ENCODE measurements around the gene ENOX1. TPM values are rescaled to one million over a fixed set of nuclear protein-coding genes. Genes with fewer than 3 reads are reported as not detected.

ENOX1 gene
- total and polyA plus RNA-seq, 2 of the 13 experiments (the other 11 are each of a cell fraction or from before 2014, with no cell fraction given) = not detected

DNA sequence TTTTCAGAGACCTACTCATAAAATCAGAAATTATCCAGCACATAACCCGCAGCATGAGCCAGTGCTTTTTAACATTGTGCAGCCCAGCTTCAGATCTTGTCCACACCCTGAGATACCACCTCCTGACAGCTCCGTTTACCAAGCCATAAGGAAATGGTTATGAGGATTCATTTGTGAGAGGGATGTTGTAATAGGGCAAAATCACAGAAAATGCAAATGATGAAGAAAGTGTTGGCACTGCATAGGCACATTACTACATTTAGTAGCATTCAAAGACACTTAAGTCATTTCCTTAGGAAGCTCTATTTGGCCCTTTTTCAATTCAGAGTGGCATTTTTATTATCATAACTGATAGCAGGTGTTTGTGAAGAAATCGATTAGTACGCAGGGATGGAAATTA lies 485.9 kb downstream of the ENOX1 start:
- Histone ChIP-seq H3K4me3 (replicated peaks in 1 of 3; ENCODE audit: insufficient read depth in 1 of 3, low read depth in 2 of 3, low read length in 3 of 3) (no peak overlapping the region), H3K4me1 (ENCODE audit: insufficient read depth, low read length) (no peaks in the 10 kb centered on the region), H3K79me2 (ENCODE audit: insufficient read depth, low read length) (no peaks in the 10 kb centered on the region), H2AFZ (ENCODE audit: low read length) (no peak overlapping the region), H3K27ac (ENCODE audit: extremely low read length, insufficient read depth, low read length) (no peak overlapping the region), H3K36me3 (replicated peaks in 1 of 2; ENCODE audit: control insufficient read depth in 1 of 2, insufficient read depth in 2 of 2, low read length in 2 of 2) (no peaks in the 10 kb centered on the region), H4K20me1 (ENCODE audit: insufficient read depth, low read length) (no peaks in the 10 kb centered on the region), H3K4me2 (ENCODE audit: low read depth, low read length) (no peak overlapping the region), H3K27me3 (ENCODE audit: control insufficient read depth in 1 of 2, insufficient read depth in 2 of 2, low read length in 2 of 2) (no peaks in the 10 kb centered on the region), H3K9me3 (ENCODE audit: low read length) (no peaks in the 10 kb centered on the region), H3K9ac (ENCODE audit: insufficient read depth, low read depth, low read length) (no peak overlapping the region)
- ChIA-PET CTCF (ENCODE audit: low intra/inter-chr PET ratio, low total read pairs) (no interaction called here), POLR2A (no interaction called here)
- FAIRE-seq (no peak), ATAC-seq (no peak), DNase-seq (ENCODE audit: low spot score) (no peak)
- intact Hi-C loops (cut with micrococcal nuclease; ENCODE audit: unreplicated experiment) (no loop called here), in situ Hi-C loops (cut with HindIII; ENCODE audit: extremely low pct_ligation_motif_present, low pct_unique_long_range_greater_than_20kb) (loop anchor here (25.0 kb wide), 1 partner anchor 486 kb away; the partner anchor contains the start of gene ENOX1)
- TF ChIP-seq ZNF24 (IDR thresholded peaks at IDR 0.05) (no peak), ZNF460 (CRISPR knock-in tag; IDR thresholded peaks at IDR 0.05; ENCODE audit: borderline replicate concordance) (no peak), HMG20A (CRISPR knock-in tag; IDR thresholded peaks at IDR 0.05; ENCODE audit: borderline replicate concordance) (no peak), ZNF292 (CRISPR knock-in tag; IDR thresholded peaks at IDR 0.05; ENCODE audit: borderline replicate concordance, low read depth) (no peak), ZNF44 (CRISPR knock-in tag; IDR thresholded peaks at IDR 0.05) (no peak)
- 59% methylated on average over 4 of the region's 4 CpGs for WGBS (ENCODE audit: low lambda C conversion rate)
- no TSS peak for BruUV-seq (replicated peaks)

DNA sequence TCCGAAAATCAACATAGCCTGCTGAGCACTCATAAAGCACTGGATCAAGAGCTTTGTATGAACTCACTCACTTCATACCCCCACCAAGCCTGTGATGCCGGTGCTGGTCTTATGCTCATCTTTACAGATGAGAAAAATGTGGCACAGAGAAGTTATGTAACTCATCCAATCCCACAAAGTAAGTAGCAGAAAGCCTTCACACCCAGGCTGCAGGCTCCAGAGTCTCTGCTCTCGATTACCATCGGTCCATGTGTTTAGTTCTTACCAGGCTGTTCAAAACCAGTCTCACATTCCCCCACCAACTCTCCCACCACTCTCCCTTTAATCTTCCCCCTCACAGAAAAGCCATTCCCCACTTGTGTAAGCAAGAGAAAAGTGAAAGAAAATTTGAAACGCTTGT lies 487.4 kb downstream of the ENOX1 start:
- Histone ChIP-seq H2AFZ (ENCODE audit: low read length) (no peak overlapping the region), H3K4me1 (ENCODE audit: insufficient read depth, low read length) (no peaks in the 10 kb centered on the region), H3K36me3 (replicated peaks in 1 of 2; ENCODE audit: control insufficient read depth in 1 of 2, insufficient read depth in 2 of 2, low read length in 2 of 2) (no peaks in the 10 kb centered on the region), H3K27me3 (ENCODE audit: control insufficient read depth in 1 of 2, insufficient read depth in 2 of 2, low read length in 2 of 2) (no peaks in the 10 kb centered on the region), H3K79me2 (ENCODE audit: insufficient read depth, low read length) (no peaks in the 10 kb centered on the region), H4K20me1 (ENCODE audit: insufficient read depth, low read length) (no peaks in the 10 kb centered on the region), H3K4me3 (replicated peaks in 1 of 3; ENCODE audit: insufficient read depth in 1 of 3, low read depth in 2 of 3, low read length in 3 of 3) (no peak overlapping the region), H3K4me2 (ENCODE audit: low read depth, low read length) (no peak overlapping the region), H3K9ac (ENCODE audit: insufficient read depth, low read depth, low read length) (no peak overlapping the region), H3K9me3 (ENCODE audit: low read length) (no peaks in the 10 kb centered on the region), H3K27ac (ENCODE audit: extremely low read length, insufficient read depth, low read length) (no peak overlapping the region)
- in situ Hi-C loops (cut with HindIII; ENCODE audit: extremely low pct_ligation_motif_present, low pct_unique_long_range_greater_than_20kb) (no loop called here), intact Hi-C loops (cut with micrococcal nuclease; ENCODE audit: unreplicated experiment) (no loop called here)
- POLR2A ChIA-PET = no interaction called here
- FAIRE-seq = no peak
- no peak for DNase-seq (ENCODE audit: low spot score)
- no peak for TF ChIP-seq CBFB (CRISPR knock-in tag; IDR thresholded peaks at IDR 0.05)
- TF ChIP-seq KDM4B (CRISPR knock-in tag; IDR thresholded peaks at IDR 0.05) = no peak
- no peak for TF ChIP-seq AGO1 (IDR thresholded peaks at IDR 0.05; ENCODE audit: low read depth, low read length, poor library complexity, severe bottlenecking)
- TF ChIP-seq, protein P1, sequence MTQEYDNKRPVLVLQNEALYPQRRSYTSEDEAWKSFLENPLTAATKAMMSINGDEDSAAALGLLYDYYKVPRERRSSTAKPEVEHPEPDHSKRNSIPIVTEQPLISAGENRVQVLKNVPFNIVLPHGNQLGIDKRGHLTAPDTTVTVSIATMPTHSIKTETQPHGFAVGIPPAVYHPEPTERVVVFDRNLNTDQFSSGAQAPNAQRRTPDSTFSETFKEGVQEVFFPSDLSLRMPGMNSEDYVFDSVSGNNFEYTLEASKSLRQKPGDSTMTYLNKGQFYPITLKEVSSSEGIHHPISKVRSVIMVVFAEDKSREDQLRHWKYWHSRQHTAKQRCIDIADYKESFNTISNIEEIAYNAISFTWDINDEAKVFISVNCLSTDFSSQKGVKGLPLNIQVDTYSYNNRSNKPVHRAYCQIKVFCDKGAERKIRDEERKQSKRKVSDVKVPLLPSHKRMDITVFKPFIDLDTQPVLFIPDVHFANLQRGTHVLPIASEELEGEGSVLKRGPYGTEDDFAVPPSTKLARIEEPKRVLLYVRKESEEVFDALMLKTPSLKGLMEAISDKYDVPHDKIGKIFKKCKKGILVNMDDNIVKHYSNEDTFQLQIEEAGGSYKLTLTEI (CRISPR knock-in tag; conservative IDR thresholded peaks at IDR 0.05) = no peak
- TF ChIP-seq NR3C1 (CRISPR knock-in tag; IDR thresholded peaks at IDR 0.05) = no peak
- TF ChIP-seq ZNF235 (CRISPR knock-in tag; IDR thresholded peaks at IDR 0.05; ENCODE audit: borderline replicate concordance) = no peak
- no peak for TF ChIP-seq ARNT (IDR thresholded peaks at IDR 0.05)
- no peak for TF ChIP-seq MEIS1 (CRISPR knock-in tag; IDR thresholded peaks at IDR 0.05; ENCODE audit: borderline replicate concordance)
- no peak for TF ChIP-seq ZNF543 (CRISPR knock-in tag; IDR thresholded peaks at IDR 0.05)
- no peak for TF ChIP-seq ZNF20 (CRISPR knock-in tag; IDR thresholded peaks at IDR 0.05)
- no peak for TF ChIP-seq MIXL1 (CRISPR knock-in tag; IDR thresholded peaks at IDR 0.05)
- TF ChIP-seq ZNF224 (CRISPR knock-in tag; IDR thresholded peaks at IDR 0.05) = no peak
- no peak for TF ChIP-seq ZNF30 (CRISPR knock-in tag; IDR thresholded peaks at IDR 0.05)
- no peak for TF ChIP-seq TSC22D2 (CRISPR knock-in tag; IDR thresholded peaks at IDR 0.05; ENCODE audit: borderline replicate concordance)
- no peak for TF ChIP-seq ZBTB21 (CRISPR knock-in tag; IDR thresholded peaks at IDR 0.05)
- 6% methylated on average over 5 of the region's 5 CpGs for WGBS (ENCODE audit: low lambda C conversion rate)
- no TSS peak for BruUV-seq (replicated peaks)
- CTCF ChIA-PET (ENCODE audit: low intra/inter-chr PET ratio, low total read pairs) = no interaction called here
- no peak for ATAC-seq

Measured in HepG2 (cell line).